BJ (cell line): Measurements from ENCODE around the gene GZMM. TPM values are rescaled to one million over a fixed set of nuclear protein-coding genes. Genes with fewer than 3 reads are reported as not detected.

Experiments
- CTCF ChIA-PET: fragments of 350-600 bp; formaldehyde crosslinking; extraction: SDS; loops from one replicate; lab custom pipeline; 2021; ENCODE audit warnings: antibody characterized with exemption, inconsistent platforms; lab: Yijun Ruan, JAX
- POLR2A ChIA-PET: fragments of 300-600 bp; sonication (Branson Sonifier 250); formaldehyde crosslinking; extraction: SDS; loops from one replicate; lab custom pipeline; 2021; ENCODE audit warnings: antibody characterized with exemption; lab: Charles Lee
- DNase-seq: peaks from one replicate; pipeline ENCODE4 v3.0.0-alpha.2; 2011; ENCODE audit warnings: low read depth
- H3K27me3 ChIP-seq: 2 replicates; pipeline ENCODE4 v1.6.0; 2011; ENCODE audit warnings: low read length; ENCODE audit not compliant: control insufficient read depth, insufficient read depth
- H3K36me3 ChIP-seq: 2 replicates; pipeline ENCODE4 v1.5.1; 2011; ENCODE audit warnings: low read length; ENCODE audit not compliant: control insufficient read depth, insufficient read depth
- H3K4me3 ChIP-seq: 2 replicates; pipeline ENCODE4 v1.5.1; 2011; ENCODE audit warnings: low read depth, mild to moderate bottlenecking, control low read depth, low read length
- polyA plus RNA-seq: library from polyadenylated mRNA; depleted of rRNA; stranded (reverse); fragments of >200 nt; gene quantifications from 2 replicates; pipeline ENCODE4 v1.2.3, GENCODE V29; 2011
- TF ChIP-seq, protein P1 (sequence below): IDR thresholded peaks from 2 replicates; pipeline ENCODE4 v1.5.1; 2011; ENCODE audit warnings: low read depth, mild to moderate bottlenecking, control low read depth, inconsistent platforms, low read length, moderate library complexity; ENCODE audit not compliant: insufficient read depth

Gene GZMM
- polyA plus RNA-seq, 1 experiment: not detected

DNA sequence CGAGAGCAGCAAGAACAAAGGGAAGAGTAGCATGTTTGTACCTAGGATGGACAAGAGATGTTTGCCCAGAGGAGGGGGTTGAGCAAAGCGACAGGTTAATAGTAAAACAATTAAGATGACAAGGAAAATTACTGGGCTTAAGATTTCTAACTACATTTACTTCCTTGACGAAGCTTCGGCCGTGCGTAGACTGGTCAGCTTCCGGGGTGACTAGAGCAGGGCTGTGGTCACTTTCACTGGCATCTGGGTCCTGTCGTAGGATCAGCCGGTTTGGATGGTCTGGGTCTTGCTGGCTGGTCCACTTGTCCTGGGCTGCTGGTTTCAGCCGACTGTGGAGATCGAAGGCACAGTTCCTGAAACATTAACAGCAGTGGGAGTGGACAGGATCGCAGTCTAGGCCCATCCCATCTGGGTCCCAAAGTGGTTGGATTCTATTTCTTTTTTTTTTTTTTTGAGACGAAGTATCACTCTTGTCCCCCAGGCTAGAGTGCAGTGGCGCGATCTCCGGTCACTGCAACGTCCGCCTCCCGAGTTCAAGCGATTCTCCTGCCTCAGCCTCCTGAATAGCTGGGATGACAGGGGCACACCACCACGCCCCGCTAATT is 23.5 kb downstream of the GZMM start:
- ChIA-PET CTCF (interaction anchor here (1.0 to 1.8 kb wide), 5 partner anchors 12 to 57 kb away, joined by 3 to 9 read pairs (median 4); partner anchors contain the start of gene CDC34), POLR2A (no interaction called here)
- TF ChIP-seq, protein P1, sequence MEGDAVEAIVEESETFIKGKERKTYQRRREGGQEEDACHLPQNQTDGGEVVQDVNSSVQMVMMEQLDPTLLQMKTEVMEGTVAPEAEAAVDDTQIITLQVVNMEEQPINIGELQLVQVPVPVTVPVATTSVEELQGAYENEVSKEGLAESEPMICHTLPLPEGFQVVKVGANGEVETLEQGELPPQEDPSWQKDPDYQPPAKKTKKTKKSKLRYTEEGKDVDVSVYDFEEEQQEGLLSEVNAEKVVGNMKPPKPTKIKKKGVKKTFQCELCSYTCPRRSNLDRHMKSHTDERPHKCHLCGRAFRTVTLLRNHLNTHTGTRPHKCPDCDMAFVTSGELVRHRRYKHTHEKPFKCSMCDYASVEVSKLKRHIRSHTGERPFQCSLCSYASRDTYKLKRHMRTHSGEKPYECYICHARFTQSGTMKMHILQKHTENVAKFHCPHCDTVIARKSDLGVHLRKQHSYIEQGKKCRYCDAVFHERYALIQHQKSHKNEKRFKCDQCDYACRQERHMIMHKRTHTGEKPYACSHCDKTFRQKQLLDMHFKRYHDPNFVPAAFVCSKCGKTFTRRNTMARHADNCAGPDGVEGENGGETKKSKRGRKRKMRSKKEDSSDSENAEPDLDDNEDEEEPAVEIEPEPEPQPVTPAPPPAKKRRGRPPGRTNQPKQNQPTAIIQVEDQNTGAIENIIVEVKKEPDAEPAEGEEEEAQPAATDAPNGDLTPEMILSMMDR: no peak
- Histone ChIP-seq H3K4me3 (no peak overlapping the region), H3K36me3 (no peaks in the 10 kb centered on the region), H3K27me3 (no peaks in the 10 kb centered on the region)
- DNase-seq: no peak

DNA sequence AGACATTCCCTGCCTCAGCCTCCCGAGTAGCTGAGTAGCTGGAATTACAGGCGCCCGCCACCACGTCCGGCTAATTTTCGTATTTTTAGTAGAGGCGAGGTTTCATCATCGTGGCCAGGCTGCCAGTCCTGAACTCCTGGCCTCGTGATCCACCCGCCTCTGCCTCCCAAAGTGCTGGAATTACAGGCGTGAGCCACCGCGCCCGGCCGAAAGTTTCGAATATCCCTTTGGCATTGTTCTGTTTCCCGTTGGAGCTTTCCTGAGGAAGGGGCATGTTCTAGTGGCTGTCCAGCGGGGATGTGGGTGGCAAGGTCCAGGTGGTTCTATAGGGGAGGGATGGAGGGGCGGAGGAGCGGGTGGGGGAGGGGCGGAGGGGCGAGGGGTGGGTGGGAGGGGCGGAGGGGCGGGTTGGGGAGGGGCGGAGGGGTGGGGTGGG is 26.4 kb downstream of the GZMM start:
- TF ChIP-seq, protein P1: no peak
- Histone ChIP-seq H3K36me3 (no peaks in the 10 kb centered on the region), H3K4me3 (no peak overlapping the region), H3K27me3 (no peaks in the 10 kb centered on the region)
- DNase-seq: no peak
- ChIA-PET POLR2A (no interaction called here), CTCF (interaction anchor here (0.9 kb wide), 1 partner anchor 19 kb away, joined by 5 read pairs; no protein-coding TSS in a partner anchor)

DNA sequence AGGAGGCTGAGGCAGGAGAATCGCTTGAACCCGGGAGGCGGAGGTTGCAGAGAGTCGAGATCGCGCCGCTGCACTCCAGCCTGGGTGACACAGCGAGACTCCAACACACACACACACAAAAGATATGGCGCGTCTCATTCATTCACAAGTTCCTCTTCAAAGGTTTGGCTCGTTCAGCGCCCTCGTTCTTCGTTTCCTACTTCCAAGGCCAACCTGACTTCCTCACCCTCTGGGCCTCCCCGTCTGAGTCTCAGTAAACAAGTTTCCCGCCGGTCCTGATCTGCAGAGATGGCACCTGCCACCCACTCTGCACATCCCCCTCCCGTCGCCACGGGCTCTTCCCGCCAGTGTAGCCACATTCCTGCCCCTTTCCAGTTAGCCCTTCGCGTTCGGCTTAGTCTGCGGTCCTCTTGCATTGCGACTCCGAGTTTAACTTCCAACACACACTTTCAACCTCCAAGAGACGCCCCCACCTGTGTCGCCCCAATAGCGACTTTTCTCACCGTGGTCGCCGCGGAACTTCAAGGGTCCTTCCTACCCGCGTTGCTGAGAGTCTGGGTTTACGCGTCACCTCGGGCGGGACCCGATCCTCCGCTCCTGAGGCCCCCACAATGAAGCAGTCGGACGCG is 27.2 kb downstream of the GZMM start:
- Histone ChIP-seq H3K4me3 (peak overlapping the region; percentile 44), H3K36me3 (no peaks in the 10 kb centered on the region), H3K27me3 (no peaks in the 10 kb centered on the region)
- POLR2A ChIA-PET: no interaction called here
- TF ChIP-seq, protein P1: no peak
- DNase-seq: no peak
- CTCF ChIA-PET: interaction anchor here (0.9 kb wide), 1 partner anchor 13 kb away, joined by 3 read pairs; no protein-coding TSS in a partner anchor

DNA sequence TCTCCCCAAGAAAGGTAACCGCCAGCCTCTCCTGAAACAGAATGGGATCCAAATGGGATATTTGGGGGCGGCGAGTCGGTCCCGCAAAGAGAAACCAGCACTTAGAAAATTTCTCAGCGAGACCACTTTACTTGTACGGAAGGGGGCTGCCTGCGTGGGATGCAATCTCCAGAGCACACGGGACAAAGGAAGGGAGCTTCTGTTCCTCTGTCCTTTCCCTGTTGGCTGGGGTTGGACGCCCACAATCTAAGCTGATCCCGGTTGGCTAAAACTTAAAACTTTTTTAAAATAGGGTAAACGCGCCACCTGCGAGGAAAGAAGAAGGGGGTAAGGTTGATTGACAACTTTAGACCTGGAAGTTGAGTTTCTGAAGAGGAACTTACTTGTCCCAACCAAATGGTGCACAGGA is 27.7 kb downstream of the GZMM start:
- ChIA-PET CTCF (interaction anchor here (0.9 to 1.4 kb wide), 2 partner anchors 12 to 39 kb away, joined by 3 to 6 read pairs; partner anchors contain the start of gene CDC34), POLR2A (interaction anchor here (0.7 kb wide), 1 partner anchor 40 kb away, joined by 4 read pairs; the partner anchor contains the start of gene CDC34)
- TF ChIP-seq, protein P1: no peak
- H3K27me3 ChIP-seq: no peaks in the 10 kb centered on the region
- no peaks in the 10 kb centered on the region for H3K36me3 ChIP-seq
- peak overlapping the region; percentile 44 for H3K4me3 ChIP-seq
- DNase-seq: no peak

DNA sequence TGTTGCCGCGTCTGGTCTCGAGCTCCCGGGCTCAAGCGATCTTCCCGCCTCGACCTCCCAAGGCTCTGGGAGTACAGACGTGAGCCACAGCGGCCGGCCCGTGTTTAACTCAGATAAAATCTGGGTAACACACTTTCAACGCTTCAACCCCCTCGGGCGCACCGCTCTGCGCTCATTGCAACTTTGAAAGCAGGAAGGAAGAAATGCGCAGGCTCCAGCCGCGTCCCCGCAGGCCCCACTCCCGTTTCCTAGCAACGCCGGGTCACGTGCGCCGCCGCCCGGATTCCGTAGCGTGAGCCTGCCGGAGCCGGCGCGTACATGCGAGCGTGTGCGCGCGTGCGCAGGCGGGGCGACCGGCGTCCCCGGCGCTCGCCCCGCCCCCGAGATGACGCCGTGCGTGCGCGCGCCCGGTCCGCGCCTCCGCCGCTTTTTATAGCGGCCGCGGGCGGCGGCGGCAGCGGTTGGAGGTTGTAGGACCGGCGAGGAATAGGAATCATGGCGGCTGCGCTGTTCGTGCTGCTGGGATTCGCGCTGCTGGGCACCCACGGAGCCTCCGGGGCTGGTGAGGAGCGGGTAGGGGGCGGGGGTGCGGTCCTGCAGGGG is 28.4 kb downstream of the GZMM start, which contains the start of gene BSG:
BSG (plus strand) TSS at position 457 of the 603 bp plus-strand sequence; CDS start at position 496, 39 bp downstream.
- H3K4me3 ChIP-seq: peak within 1 kb of the TSS; percentile 86
- H3K27me3 ChIP-seq: no peaks in the 10 kb centered on the region
- H3K36me3 ChIP-seq: no peaks in the 10 kb centered on the region
- CTCF ChIA-PET: interaction anchor here (0.9 to 1.4 kb wide), 2 partner anchors 11 to 40 kb away, joined by 3 to 6 read pairs; partner anchors contain the start of gene CDC34
- TF ChIP-seq, protein P1: no peak
- POLR2A ChIA-PET: interaction anchor here (0.5 to 0.7 kb wide), 2 partner anchors 40 to 697 kb away, joined by 4 read pairs; partner anchors contain the start of gene CDC34
- peak; percentile 85 for DNase-seq
